ENCODE data around the gene DDAH1. TPM values are rescaled to one million over a fixed set of nuclear protein-coding genes. Genes with fewer than 3 reads are reported as not detected.

The DDAH1 gene
- total and polyA plus RNA-seq, 4 donors, result 13.6 to 57.2 (median 38.7) TPM

DNA sequence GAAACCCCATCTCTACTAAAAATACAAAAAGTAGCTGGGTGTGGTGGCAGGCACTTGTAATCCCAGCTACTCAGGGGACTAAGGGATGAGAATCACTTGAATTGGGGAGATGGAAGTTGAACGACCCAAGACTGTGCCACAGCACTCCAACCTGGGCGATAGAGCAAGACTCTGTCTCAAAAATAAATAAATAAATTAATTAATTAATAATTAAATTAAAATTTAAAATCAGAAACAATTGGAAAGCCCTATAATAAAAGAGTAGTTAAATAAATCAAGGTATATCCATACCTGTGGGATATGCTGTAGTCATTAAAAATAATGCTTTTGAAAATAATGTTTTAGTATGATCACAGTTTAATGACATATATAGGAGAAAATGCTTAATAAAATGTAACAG, 15.6 kb upstream of the DDAH1 start:
- Histone ChIP-seq H3K27me3 (ENCODE audit: control insufficient read depth in 3 of 3, insufficient read depth in 3 of 3, low read length in 2 of 3) (no peaks in the 10 kb centered on the region), H3K9me3 (ENCODE audit: control insufficient read depth in 4 of 4, insufficient read depth in 3 of 4, low read length in 3 of 4) (no peaks in the 10 kb centered on the region), H3K9ac (ENCODE audit: insufficient read depth in 1 of 2, low read length in 2 of 2) (no peak overlapping the region), H3K27ac (ENCODE audit: low read depth in 1 of 2, low read length in 1 of 2) (no peak overlapping the region), H3K36me3 (ENCODE audit: control insufficient read depth in 4 of 4, insufficient read depth in 4 of 4, low read length in 4 of 4) (no peaks in the 10 kb centered on the region), H3K4me3 (no peak overlapping the region), H3K4me1 (ENCODE audit: control insufficient read depth in 5 of 5, insufficient read depth in 5 of 5, low read length in 5 of 5) (no peaks in the 10 kb centered on the region)
- no peak for TF ChIP-seq CTCF (IDR thresholded peaks at IDR 0.05; ENCODE audit: control extremely low read depth, extremely low read depth)
- ATAC-seq (ENCODE audit: insufficient read depth, low FRiP score) (no peak), DNase-seq (no peak)
- 94 to 96% methylated on average over 2 of the region's 2 CpGs for WGBS, 2 donors

- Histone ChIP-seq H3K9ac (ENCODE audit: insufficient read depth in 1 of 2, low read length in 2 of 2) (no peak overlapping the region), H3K4me3 (no peak overlapping the region), H3K4me1 (ENCODE audit: control insufficient read depth in 5 of 5, insufficient read depth in 5 of 5, low read length in 5 of 5) (no peaks in the 10 kb centered on the region), H3K36me3 (ENCODE audit: control insufficient read depth in 4 of 4, insufficient read depth in 4 of 4, low read length in 4 of 4) (no peaks in the 10 kb centered on the region), H3K27me3 (ENCODE audit: control insufficient read depth in 3 of 3, insufficient read depth in 3 of 3, low read length in 2 of 3) (no peaks in the 10 kb centered on the region), H3K27ac (ENCODE audit: low read depth in 1 of 2, low read length in 1 of 2) (no peak overlapping the region), H3K9me3 (ENCODE audit: control insufficient read depth in 4 of 4, insufficient read depth in 3 of 4, low read length in 3 of 4) (no peaks in the 10 kb centered on the region)
- ATAC-seq (ENCODE audit: insufficient read depth, low FRiP score) (no peak), DNase-seq (no peak)
- no peak for TF ChIP-seq CTCF (IDR thresholded peaks at IDR 0.05; ENCODE audit: control extremely low read depth, extremely low read depth)
- WGBS, 2 donors, result 91% methylated on average over 1 of the region's 1 CpG
Observed at GRCh38 chr1:85479491-85479890, 14.5 kb upstream of the DDAH1 start.

GRCh38 chr1:85478366-85478765, 13.4 kb upstream of the DDAH1 start:
- 80 to 86% methylated on average over 1 of the region's 1 CpG for WGBS, 2 donors
- Histone ChIP-seq H3K27me3 (ENCODE audit: control insufficient read depth in 3 of 3, insufficient read depth in 3 of 3, low read length in 2 of 3) (no peaks in the 10 kb centered on the region), H3K4me3 (no peak overlapping the region), H3K4me1 (ENCODE audit: control insufficient read depth in 5 of 5, insufficient read depth in 5 of 5, low read length in 5 of 5) (no peaks in the 10 kb centered on the region), H3K36me3 (ENCODE audit: control insufficient read depth in 4 of 4, insufficient read depth in 4 of 4, low read length in 4 of 4) (no peaks in the 10 kb centered on the region), H3K9me3 (ENCODE audit: control insufficient read depth in 4 of 4, insufficient read depth in 3 of 4, low read length in 3 of 4) (no peaks in the 10 kb centered on the region), H3K9ac (ENCODE audit: insufficient read depth in 1 of 2, low read length in 2 of 2) (no peak overlapping the region), H3K27ac (ENCODE audit: low read depth in 1 of 2, low read length in 1 of 2) (no peak overlapping the region)
- no peak for TF ChIP-seq CTCF (IDR thresholded peaks at IDR 0.05; ENCODE audit: control extremely low read depth, extremely low read depth)
- no peak for DNase-seq
- no peak for ATAC-seq (ENCODE audit: insufficient read depth, low FRiP score)

GRCh38 chr1:85475055-85475454, 10.1 kb upstream of the DDAH1 start:
- Histone ChIP-seq H3K36me3 (ENCODE audit: control insufficient read depth in 4 of 4, insufficient read depth in 4 of 4, low read length in 4 of 4) (no peaks in the 10 kb centered on the region), H3K4me3 (no peak overlapping the region), H3K9ac (ENCODE audit: insufficient read depth in 1 of 2, low read length in 2 of 2) (no peak overlapping the region), H3K9me3 (ENCODE audit: control insufficient read depth in 4 of 4, insufficient read depth in 3 of 4, low read length in 3 of 4) (no peaks in the 10 kb centered on the region), H3K27me3 (ENCODE audit: control insufficient read depth in 3 of 3, insufficient read depth in 3 of 3, low read length in 2 of 3) (no peaks in the 10 kb centered on the region), H3K4me1 (ENCODE audit: control insufficient read depth in 5 of 5, insufficient read depth in 5 of 5, low read length in 5 of 5) (no peaks in the 10 kb centered on the region), H3K27ac (ENCODE audit: low read depth in 1 of 2, low read length in 1 of 2) (no peak overlapping the region)
- ATAC-seq (ENCODE audit: insufficient read depth, low FRiP score) (no peak), DNase-seq (no peak)
- TF ChIP-seq CTCF (IDR thresholded peaks at IDR 0.05; ENCODE audit: control extremely low read depth, extremely low read depth), result no peak
- WGBS, 2 donors, result 79 to 83% methylated on average over 3 of the region's 3 CpGs
